IPS-18a (cell line): ENCODE data around the gene TEX48.

Source experiments
- H3K27ac ChIP-seq: one replicate; pipeline ENCODE4 v1.5.1; 2013; ENCODE audit warnings: low read length
- H3K27me3 ChIP-seq: one replicate; pipeline ENCODE4 v1.6.1; 2013; ENCODE audit warnings: mild to moderate bottlenecking, low read length; ENCODE audit not compliant: control insufficient read depth, insufficient read depth
- H3K36me3 ChIP-seq: one replicate; pipeline ENCODE4 v1.6.1; 2013; ENCODE audit warnings: low read depth, low read length; ENCODE audit not compliant: control insufficient read depth
- H3K4me1 ChIP-seq: one replicate; pipeline ENCODE4 v1.6.1; 2013; ENCODE audit warnings: low read depth, low read length; ENCODE audit not compliant: control insufficient read depth
- H3K4me3 ChIP-seq: one replicate; pipeline ENCODE4 v1.5.1; 2013; ENCODE audit warnings: low read length
- H3K9ac ChIP-seq: one replicate; pipeline ENCODE4 v1.6.1; 2013; ENCODE audit warnings: mild to moderate bottlenecking, low read length, moderate library complexity
- H3K9me3 ChIP-seq: one replicate; pipeline ENCODE4 v1.6.1; 2013; ENCODE audit warnings: low read depth, low read length; ENCODE audit not compliant: control insufficient read depth

TEX48 gene

GRCh38 chr9:114718801-114719221 lies 36.8 kb upstream of the TEX48 start:
- no peak overlapping the region for H3K27ac ChIP-seq
- H3K36me3 ChIP-seq: no peaks in the 10 kb centered on the region
- H3K4me3 ChIP-seq: no peak overlapping the region
- H3K9me3 ChIP-seq: no peaks in the 10 kb centered on the region
- no peak overlapping the region for H3K9ac ChIP-seq
- H3K27me3 ChIP-seq: no peaks in the 10 kb centered on the region
- no peaks in the 10 kb centered on the region for H3K4me1 ChIP-seq

- H3K9me3 ChIP-seq: no peaks in the 10 kb centered on the region
- no peaks in the 10 kb centered on the region for H3K4me1 ChIP-seq
- H3K36me3 ChIP-seq: no peaks in the 10 kb centered on the region
- H3K27me3 ChIP-seq: no peaks in the 10 kb centered on the region
- no peak overlapping the region for H3K4me3 ChIP-seq
- H3K9ac ChIP-seq: no peak overlapping the region
- H3K27ac ChIP-seq: no peak overlapping the region
These were observed 36.0 kb upstream of the TEX48 start for GRCh38 chr9:114717908-114718486.

- no peaks in the 10 kb centered on the region for H3K9me3 ChIP-seq
- H3K4me1 ChIP-seq: no peaks in the 10 kb centered on the region
- no peaks in the 10 kb centered on the region for H3K27me3 ChIP-seq
- no peak overlapping the region for H3K4me3 ChIP-seq
- H3K9ac ChIP-seq: no peak overlapping the region
- H3K27ac ChIP-seq: no peak overlapping the region
- no peaks in the 10 kb centered on the region for H3K36me3 ChIP-seq
These were observed 27.6 kb upstream of the TEX48 start for GRCh38 chr9:114709636-114710035.

- no peaks in the 10 kb centered on the region for H3K27me3 ChIP-seq
- H3K36me3 ChIP-seq: no peaks in the 10 kb centered on the region
- no peaks in the 10 kb centered on the region for H3K4me1 ChIP-seq
- no peak overlapping the region for H3K9ac ChIP-seq
- H3K27ac ChIP-seq: no peak overlapping the region
- no peak overlapping the region for H3K4me3 ChIP-seq
- no peaks in the 10 kb centered on the region for H3K9me3 ChIP-seq
These were observed 24.7 kb upstream of the TEX48 start for GRCh38 chr9:114706711-114707110.

- Histone ChIP-seq H3K27me3 (no peaks in the 10 kb centered on the region), H3K9ac (no peak overlapping the region), H3K9me3 (no peaks in the 10 kb centered on the region), H3K36me3 (no peaks in the 10 kb centered on the region), H3K4me3 (no peak overlapping the region), H3K4me1 (no peaks in the 10 kb centered on the region), H3K27ac (no peak overlapping the region)
These were observed 20.0 kb upstream of the TEX48 start for GRCh38 chr9:114701988-114702387.

- Histone ChIP-seq H3K27ac (no peak overlapping the region), H3K9ac (no peak overlapping the region), H3K4me3 (no peak overlapping the region), H3K27me3 (no peaks in the 10 kb centered on the region), H3K9me3 (no peaks in the 10 kb centered on the region), H3K36me3 (no peaks in the 10 kb centered on the region), H3K4me1 (no peaks in the 10 kb centered on the region)
These were observed 16.0 kb upstream of the TEX48 start for GRCh38 chr9:114697951-114698351.

GRCh38 chr9:114696814-114697544 lies 15.0 kb upstream of the TEX48 start:
- no peaks in the 10 kb centered on the region for H3K36me3 ChIP-seq

GRCh38 chr9:114695948-114696347 lies 14.0 kb upstream of the TEX48 start:
- Histone ChIP-seq H3K27me3 (no peaks in the 10 kb centered on the region), H3K4me3 (no peak overlapping the region), H3K4me1 (no peaks in the 10 kb centered on the region), H3K9ac (no peak overlapping the region), H3K9me3 (no peaks in the 10 kb centered on the region), H3K27ac (no peak overlapping the region), H3K36me3 (no peaks in the 10 kb centered on the region)

More at GRCh38 chr9:114696814-114697544, 15.0 kb upstream of the TEX48 start:
- no peaks in the 10 kb centered on the region for H3K27me3 ChIP-seq
- H3K9me3 ChIP-seq: no peaks in the 10 kb centered on the region
- no peak overlapping the region for H3K4me3 ChIP-seq
- H3K27ac ChIP-seq: no peak overlapping the region
- H3K9ac ChIP-seq: no peak overlapping the region
- H3K4me1 ChIP-seq: no peaks in the 10 kb centered on the region

- no peak overlapping the region for H3K4me3 ChIP-seq
- no peaks in the 10 kb centered on the region for H3K4me1 ChIP-seq
- no peak overlapping the region for H3K9ac ChIP-seq
- H3K36me3 ChIP-seq: no peaks in the 10 kb centered on the region
- H3K27ac ChIP-seq: no peak overlapping the region
- no peaks in the 10 kb centered on the region for H3K9me3 ChIP-seq
- no peaks in the 10 kb centered on the region for H3K27me3 ChIP-seq
These were observed 12.8 kb upstream of the TEX48 start for GRCh38 chr9:114694719-114695269.

GRCh38 chr9:114694146-114694545 lies 12.2 kb upstream of the TEX48 start:
- Histone ChIP-seq H3K4me1 (peaks cover 3% of the 10 kb centered on the region), H3K36me3 (no peaks in the 10 kb centered on the region), H3K4me3 (no peak overlapping the region), H3K9me3 (no peaks in the 10 kb centered on the region), H3K27me3 (no peaks in the 10 kb centered on the region), H3K27ac (no peak overlapping the region), H3K9ac (no peak overlapping the region)

- no peaks in the 10 kb centered on the region for H3K27me3 ChIP-seq
- no peaks in the 10 kb centered on the region for H3K36me3 ChIP-seq
- H3K9ac ChIP-seq: no peak overlapping the region
- no peaks in the 10 kb centered on the region for H3K9me3 ChIP-seq
- peaks cover 4% of the 10 kb centered on the region for H3K4me1 ChIP-seq
- no peak overlapping the region for H3K4me3 ChIP-seq
- H3K27ac ChIP-seq: no peak overlapping the region
These were observed 11.4 kb upstream of the TEX48 start for GRCh38 chr9:114693248-114693855.
